NCI-H226 (cell line): Measurements from ENCODE around the gene CCL18.
"Not testable (repeated sequence)": the region's sequence is repeated elsewhere in the genome, so short reads cannot be mapped to it uniquely, and the experiment has no call there.

Source experiments
- DNase-seq: peaks from one replicate; pipeline ENCODE4 v3.0.0-alpha.2; 2015

Gene CCL18, protein sequence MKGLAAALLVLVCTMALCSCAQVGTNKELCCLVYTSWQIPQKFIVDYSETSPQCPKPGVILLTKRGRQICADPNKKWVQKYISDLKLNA

DNA sequence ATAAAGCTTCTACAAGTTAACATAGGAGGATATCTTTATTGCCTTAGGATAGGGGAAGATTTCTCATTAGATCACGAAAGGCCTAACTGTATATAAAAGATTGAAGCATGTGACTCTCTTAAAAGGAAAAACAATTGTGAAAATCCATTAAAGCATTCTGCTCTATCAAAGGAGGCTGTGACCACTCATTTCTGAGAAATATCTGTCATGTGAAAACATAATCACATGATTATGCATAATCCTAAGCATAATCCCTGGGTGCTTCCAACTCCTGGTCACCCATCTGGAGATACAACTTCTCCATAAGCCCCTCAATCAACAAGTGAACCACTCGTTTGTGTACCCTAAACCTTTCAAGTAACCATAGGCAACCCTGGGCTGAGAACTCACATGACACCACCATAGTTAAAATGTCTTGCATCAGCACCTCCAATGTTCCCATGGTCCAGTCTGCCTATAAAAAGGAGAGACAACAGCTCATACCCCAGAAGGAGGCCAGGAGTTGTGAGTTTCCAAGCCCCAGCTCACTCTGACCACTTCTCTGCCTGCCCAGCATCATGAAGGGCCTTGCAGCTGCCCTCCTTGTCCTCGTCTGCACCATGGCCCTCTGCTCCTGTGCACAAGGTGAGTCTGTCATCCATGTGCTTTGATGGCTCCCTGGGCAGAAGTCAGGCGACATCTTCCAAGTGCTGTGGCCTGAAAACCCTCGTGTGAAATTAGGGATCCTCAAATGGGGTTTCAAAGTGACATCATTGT, at the start of gene CCL18:
CCL18 (plus strand) TSS at position 487 of the 756 bp plus-strand sequence; CDS start at position 558, 71 bp downstream.
- no peak for DNase-seq

DNA sequence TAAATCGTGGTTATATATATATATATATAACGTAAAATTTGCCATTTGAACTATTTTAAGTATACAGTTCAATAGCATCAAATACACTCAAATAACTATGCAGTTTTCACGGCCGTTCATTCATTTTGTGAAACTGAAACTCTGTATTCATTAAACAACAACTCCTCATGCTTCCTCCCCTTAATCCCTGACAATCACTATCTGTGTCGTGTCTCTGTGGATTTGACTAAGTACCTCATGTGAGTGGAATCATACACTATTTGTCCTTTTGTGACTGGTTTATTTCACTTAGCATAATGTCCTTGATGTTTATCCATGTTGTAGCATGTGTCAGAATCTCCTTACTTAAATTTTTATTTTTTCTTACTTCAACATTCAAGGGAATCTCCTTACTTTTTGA, 49.1 kb upstream of the CCL18 start:
- no peak for DNase-seq

DNA sequence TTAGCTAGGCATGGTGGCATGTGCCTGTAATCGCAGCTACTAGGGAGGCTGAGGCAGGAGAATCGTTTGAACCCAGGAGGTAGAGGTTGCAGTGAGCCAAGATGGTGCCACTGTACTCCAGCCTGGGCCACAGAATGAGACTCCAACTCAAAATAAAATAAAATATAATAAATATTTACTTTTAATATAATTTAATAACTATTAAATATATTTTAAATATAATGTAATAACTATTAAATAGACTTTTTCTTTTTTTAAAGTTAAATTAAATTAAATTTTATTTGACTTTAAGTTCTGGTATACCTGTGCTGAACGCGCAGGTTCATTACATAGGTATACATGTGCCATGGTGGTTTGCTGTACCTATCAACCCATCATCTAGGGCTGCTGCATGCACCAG, 48.2 kb upstream of the CCL18 start:
- DNase-seq = not testable (repeated sequence)

DNA sequence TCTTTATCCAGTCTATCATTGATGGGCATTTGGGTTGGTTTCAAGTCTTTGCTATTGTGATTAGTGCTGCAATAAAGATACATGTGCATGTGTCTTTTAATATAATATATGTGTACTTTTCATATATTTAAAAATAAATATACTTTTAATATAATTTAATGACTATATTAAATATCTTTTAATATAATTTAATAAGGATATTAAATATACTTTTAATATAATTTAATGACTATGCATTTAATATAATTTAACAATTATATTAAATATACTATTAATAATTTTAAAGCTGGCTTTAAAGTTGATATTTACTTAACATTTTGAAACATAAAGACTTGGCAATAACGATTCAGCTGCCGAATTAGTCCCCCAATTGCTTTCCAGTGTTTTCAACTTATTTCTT, 47.5 kb upstream of the CCL18 start:
- DNase-seq = no peak

DNA sequence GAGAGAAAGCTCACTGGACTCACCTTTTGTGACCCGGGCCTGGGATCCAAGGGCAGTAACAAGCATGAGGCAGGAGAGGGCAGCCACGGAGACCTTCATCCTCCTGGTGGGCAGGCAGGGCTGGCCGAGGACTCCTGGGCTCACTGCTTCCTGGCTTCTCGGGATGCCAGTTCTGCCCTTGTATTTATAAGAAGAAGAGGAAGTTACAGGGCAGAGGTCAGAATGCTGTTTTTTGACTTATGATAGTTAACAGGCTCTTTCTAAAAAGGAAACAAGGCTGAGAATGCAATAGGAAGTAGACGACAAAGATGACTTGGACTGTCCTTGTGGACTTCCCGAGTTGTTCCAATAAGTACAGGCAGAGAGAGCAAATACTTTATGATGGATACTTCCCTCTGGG, 46.3 kb upstream of the CCL18 start, which contains the start of gene CCL23:
CCL23 (minus strand) TSS at position 174 of the 400 bp plus-strand sequence; CDS start at position 99, 75 bp downstream.
- no peak for DNase-seq

DNA sequence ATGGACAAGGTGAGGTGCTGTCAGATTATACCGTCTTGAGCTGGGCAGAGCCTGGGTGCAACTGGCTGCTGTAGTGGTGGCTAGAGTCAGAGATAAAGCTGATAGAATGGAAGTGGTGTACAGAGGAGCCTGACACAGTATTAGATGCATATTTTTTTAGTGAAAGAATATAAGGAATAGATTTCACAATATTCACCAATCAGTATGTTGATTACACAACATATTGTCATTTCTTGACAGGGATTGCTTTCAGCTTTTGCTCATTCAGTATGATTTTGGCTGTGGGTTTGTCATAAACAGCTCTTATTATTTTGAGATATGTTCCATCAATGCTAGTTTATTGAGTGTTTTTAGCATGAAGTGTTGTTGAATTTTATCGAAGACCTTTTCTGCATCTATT, 44.6 kb upstream of the CCL18 start:
- no peak for DNase-seq

DNA sequence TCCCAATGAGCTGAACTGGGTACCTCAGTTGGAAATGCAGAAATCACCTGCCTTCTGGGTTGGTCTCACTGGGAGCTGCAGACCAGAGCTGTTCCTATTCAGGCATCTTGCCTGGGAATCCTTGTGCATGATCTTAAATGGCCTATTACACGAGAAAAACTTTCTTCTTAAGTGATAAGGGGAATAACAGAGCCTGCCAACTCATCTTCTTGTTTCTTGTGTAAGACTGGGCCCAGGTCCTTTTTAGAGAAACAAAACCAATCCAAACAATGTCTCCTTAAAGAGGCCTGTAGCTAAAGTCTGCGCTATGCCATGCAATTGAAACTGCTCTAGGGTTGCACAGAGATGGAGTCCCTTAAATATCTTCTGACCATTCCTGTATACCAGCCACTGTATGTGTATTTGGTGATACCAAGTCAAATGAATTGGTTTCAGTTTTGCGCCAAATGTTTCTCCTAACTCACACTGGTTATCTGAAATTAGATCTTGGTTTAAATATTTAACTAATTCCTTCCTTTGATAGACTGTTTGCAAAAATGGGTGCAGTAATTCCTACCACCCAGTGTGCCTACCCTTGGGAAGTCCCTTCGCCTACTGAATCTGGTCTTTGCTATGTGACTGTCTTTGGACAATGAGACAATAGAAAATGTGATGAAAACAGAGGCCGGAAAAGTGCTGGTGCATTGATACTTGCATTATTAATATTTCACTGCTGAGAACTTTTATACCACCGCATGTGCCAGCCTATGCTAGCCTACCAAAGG, 39.8 kb upstream of the CCL18 start:
- no peak for DNase-seq

DNA sequence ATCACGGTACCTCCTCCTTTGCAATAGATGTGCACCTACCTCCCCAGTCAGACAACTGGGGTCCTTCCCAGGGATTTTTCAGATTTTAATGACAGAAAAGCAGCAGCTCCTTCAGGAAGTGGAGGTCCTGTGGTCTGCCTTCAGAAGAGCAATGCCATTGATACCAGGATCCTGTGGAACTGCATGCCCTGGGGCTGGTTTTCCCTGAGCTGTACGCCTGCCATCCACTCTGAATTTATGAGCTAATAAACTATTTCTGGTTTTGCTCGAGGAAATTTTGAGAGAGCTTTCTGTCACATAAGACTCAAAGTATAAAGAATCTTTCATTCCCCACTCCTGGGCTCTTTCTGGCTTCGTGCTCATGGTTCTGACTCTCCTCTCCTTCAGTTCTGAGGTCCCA, 36.3 kb upstream of the CCL18 start:
- DNase-seq = no peak

DNA sequence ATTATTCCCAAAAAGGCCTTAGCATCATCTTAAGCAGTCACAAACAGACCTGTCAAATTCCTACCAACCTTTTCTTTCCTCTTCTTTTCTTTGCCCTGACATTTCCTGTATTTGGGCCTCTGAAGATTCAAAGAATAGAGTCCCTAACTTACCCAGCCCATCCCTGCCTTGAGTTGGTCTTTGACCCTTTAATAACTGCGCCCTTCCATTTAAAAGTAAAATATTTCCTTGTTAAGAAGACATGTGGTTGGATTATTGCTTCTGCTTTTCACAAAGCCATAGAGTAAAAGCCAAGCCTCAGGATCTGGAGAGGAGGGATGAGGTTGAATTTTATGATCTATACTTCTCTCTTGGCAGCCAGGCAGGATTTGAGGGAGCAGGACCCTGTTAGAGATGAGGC, 33.1 kb upstream of the CCL18 start:
- no peak for DNase-seq

DNA sequence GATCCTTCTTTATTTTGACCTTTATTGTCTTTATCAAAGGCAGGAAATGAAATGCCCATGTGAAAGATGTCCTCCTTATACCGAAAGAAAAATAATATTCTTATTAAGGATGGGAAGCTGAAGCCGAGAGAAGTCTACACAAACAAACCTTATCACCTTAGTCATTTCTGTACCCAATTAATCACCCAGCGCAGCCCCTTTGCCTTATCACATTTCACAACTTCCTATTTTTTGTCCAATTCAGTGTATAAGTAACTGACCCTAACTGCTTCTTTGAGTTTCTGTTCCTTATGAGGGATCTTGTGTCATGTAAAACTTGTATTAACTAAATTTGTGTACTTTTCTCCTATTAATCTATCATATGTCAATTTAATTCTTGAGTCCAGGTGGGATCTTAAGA, 29.9 kb upstream of the CCL18 start:
- no peak for DNase-seq

DNA sequence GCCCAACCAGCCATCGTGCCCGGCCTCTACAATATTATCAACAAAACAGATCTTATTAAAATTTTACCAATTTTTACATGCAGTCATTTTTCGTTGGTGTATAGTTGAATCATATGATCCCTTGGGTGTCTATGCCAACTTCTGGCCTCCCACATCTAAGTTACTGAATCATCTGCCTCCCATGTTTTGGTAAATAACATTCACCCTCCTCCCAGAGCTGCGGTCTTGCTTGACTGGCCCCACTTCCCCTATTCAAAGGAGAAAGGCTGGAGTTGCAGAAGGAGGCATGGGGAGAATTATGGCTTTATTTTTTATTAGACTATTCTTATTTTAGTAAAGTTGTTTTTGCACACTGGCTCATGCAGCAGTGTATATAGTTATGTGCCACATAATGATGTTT, 27.8 kb upstream of the CCL18 start:
- DNase-seq = no peak

DNA sequence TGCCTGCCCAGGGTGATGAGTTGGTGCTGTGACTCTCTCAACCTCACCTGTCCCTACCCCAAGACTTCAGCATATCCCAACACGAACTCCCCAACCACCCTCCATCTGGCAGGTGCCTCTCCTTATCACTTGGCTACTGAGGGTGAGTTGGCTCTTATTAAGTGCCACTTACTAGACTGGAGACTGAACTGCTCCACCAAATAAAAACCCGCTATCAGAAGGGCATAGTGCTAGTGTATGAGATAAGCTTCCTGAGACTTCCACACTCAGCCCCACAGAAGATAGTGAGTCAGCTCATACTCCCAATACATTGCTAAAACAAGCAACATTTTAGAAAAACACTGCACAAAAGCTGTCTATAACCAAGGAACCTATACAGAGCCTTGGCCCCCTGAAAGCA, 16.0 kb upstream of the CCL18 start:
- no peak for DNase-seq

DNA sequence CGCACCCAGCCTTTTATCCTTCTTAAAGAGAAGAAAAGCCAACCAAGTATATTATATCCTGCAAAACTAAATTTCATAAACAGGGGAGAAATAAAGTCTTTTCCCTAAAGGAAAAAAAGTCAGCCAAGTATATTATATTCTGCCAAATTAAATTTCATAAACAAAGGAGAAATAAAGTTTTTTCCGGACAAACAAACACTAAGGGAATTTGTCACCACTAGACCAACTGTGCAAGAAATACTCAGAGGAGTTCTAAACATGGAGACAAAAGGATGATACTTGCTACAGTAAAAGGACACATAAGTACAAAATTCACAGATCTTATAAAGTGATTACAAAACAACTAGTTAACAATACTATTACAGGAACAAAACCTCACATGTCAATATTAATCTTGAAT, 14.4 kb upstream of the CCL18 start:
- no peak for DNase-seq

DNA sequence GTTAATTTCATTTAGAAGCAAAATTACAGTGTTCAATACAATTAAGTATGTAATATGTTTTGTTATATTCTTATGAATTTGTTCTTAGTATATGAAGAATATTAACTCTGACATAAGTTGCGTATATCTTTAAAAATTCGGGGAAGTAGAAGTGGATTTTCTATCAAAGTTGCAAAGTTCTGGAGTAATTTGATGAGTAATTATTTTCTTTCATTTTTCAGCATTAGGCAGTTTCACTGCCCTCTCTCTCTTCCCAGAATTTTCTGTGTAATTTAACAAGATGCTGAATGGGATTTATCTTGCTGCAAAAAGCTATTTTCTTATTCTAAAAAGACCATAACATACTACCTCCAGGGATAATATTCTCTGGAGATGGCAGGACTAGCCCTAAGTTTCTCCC, 8.9 kb upstream of the CCL18 start:
- DNase-seq = no peak

DNA sequence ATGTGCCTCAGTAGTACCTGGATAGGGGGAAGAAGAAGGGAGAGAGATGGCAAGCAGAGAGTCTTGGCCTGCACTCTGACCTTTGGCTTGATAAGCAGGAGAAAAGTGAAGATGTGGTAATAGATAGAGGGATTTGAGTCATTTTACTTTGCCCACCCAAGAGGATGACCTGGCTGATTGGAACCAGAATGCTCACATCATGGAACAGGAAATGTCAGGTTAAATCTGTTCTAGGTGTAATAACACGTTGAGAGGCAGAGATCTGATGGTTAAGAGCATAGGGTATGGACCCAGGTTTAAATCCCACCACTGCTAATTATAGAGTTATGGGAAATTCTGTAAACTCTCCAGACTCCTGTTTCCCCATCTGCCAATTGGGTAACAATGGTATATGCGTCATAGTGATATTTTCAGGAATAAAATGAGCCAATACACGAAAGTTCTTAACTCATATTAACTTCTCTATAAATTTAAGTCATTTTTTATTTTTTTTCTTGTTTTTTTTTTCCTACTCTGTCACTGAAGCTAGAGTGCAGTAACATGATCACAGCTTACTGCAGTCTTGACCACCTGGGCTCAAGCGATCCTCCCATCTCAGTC, 8.1 kb upstream of the CCL18 start:
- DNase-seq = no peak

DNA sequence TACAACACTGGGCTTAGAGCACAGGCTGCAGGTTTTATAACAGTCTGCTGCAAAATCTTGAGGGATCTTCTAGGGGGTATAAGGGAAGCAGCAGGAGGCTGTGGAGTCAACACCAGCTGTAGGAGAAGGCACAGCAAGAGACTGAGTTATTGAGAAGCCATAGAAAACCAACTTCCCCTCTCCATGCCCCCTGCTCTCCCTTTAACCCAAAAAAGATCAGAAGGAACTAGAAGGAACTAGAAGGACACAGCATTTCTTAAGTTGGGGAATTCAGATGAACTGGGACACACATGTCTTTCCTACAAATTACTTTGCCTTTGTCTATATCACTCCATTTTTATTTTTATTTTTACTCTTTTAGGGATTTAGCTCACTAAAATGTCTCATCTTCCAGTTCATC, 6.2 kb upstream of the CCL18 start:
- DNase-seq = no peak

DNA sequence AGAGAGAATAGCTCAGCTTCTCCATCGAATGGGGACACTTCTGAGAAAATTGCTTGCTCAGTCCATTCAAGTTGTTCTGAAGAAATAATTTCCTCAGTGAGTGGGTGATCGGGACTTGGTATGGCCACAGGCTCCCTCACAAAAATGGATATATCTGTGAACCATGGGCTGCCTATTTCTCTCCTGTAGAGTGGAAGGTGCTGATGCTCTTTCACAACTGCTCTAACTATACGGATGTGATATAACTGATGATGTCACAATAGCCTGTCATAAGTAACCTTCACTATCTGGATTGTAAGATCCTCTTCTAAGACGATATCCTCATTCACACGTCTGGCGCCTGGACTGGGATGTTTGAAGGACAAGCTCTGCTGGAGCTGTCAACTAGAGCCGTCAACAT, 4.7 kb upstream of the CCL18 start:
- DNase-seq = no peak

DNA sequence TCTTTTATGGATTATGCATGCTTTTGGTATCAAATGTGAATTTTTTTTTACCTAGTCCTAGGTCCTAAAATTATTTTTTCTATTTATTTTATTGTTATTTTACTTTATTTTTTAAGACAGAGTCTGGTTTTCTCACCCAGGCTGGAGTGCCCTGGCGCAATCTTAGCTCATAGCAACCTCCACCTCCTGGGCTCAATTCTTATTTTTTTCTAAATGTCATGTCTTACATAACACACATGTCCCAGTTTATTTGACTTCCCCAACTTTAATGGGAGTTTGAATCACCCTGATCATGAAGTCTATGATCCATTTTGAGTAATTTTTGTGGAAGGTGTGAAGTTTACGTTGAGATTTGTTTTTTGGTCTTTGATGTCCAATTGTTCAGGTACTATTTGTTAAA, 3.3 kb upstream of the CCL18 start:
- no peak for DNase-seq

DNA sequence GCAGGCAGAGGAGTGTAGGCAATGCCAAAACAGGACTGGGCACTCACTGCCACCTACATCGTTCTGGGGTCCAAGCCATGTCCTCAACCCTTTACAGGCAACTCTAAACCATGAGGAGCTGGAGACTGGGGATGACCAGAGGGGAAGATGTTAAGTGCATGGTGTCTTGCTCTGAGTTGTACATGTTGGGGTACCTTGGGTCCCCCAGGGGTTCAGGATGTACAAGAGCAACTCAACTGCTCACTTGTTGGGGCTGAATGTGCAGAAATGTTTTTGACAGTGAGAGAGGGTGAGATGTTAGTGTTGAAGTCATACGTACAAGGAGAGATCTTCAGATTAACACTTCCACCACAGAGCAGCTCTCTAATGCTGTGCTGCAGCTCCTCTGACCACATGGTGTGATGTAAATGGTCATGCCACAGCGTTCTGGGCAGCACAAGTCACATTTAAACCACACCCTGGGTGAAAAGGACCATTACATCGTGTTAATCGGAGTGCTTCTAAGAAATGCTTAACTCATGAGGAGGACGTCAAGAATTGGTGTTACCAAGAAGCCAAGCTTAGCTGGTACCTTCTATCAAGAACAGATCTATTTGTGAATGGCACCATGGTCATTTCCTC, 2.4 kb downstream of the CCL18 start:
- DNase-seq = no peak

DNA sequence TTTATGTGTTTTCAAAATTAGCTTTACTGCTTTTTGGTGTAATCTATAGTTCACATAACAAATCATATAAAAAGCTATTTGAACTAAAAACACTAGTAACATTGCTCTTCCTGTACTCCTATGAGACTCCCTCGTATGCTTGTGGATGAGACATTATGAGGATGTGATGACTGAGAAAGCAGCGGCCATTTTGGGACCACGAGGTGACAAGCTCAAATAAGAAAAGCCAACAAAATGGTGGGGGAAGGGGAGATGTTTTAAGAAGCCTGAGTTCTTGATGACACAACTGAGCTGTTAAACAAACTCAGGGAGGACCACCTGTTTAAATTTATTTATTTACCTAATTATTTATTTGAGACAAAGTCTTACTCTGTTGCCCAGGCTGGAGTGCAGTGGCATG, 4.5 kb downstream of the CCL18 start:
- DNase-seq = no peak

DNA sequence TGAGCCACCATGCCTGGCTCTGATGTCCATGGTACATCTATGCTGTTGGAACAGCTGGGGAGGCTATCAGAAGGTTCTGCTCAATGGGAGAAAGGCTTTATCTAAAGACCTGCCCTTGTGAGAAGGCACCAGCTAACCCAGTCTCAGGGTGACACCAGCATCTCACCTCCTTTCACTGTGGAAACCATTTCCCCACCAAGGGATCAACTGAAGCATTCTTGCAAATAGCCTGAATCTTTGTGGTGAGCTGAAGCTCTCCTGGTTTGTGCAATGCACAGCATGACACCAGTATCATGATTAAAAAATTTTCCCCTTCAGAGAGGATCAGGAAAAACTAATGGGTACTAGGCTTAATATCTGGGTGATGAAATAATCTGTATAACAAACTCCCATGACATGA, 5.1 kb downstream of the CCL18 start:
- no peak for DNase-seq

DNA sequence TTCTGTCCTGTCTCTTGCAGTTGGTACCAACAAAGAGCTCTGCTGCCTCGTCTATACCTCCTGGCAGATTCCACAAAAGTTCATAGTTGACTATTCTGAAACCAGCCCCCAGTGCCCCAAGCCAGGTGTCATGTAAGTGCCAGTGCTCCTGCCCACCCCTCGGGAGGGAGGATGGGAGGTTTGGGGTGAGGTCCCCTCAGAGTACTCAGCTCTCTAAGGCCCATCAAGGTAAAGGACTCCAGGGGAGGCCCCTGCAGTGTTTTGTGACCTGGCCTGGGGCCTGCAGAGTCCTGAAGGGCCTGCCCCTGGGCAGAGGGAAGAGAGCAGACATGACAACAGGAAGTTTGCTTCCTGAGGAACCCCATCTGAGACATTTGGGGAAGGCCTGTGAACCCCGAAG, 6.4 kb downstream of the CCL18 start:
- no peak for DNase-seq

DNA sequence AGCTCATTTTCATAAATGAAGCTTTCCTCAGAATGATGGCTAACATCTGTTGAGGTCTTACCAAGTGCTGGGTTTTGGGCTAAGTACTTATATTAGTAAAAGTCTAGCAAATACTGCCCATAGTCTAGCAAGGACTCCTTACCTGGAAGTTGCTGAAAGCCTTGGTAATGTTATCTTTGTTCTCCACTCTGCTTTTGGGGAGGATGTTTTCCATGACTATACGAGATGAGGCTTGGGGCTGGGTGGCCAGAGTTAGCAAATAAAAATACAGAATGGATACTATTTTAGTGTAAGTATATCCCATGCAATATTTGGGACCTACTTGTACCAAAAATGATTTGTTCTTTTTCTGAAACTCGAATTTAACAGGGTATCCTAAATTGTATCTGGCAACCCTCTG, 7.7 kb downstream of the CCL18 start:
- no peak for DNase-seq
